OCI-LY7 (cell line): ENCODE measurements around the gene SLC15A5. TPM values are rescaled to one million over a fixed set of nuclear protein-coding genes. Genes with fewer than 3 reads are reported as not detected.

Experiments
- BruUV-seq: library from RNA; stranded (reverse); fragments of 400-500 nt; replicated peaks from 2 replicates; lab custom pipeline; 2021; lab: Mats Ljungman, UMichigan
- CTCF ChIA-PET: fragments of 300-600 bp; sonication (Branson Sonifier 250); formaldehyde crosslinking; loops from one replicate; lab custom pipeline; 2022; ENCODE audit warnings: antibody characterized with exemption; ENCODE audit not compliant: unreplicated experiment; lab: Charles Lee
- POLR2A ChIA-PET: fragments of 300-600 bp; sonication (Branson Sonifier 250); formaldehyde crosslinking; loops from one replicate; lab custom pipeline; 2022; ENCODE audit warnings: antibody characterized with exemption; lab: Charles Lee
- DNase-seq: peaks from one replicate; pipeline ENCODE4 v3.0.0-alpha.2; 2015; ENCODE audit warnings: low spot score
- H2AFZ ChIP-seq: fragments of 200-600 bp; sonication (generic), shearing (Covaris generic); 2 replicates; pipeline ENCODE4 v1.6.1; 2014; ENCODE audit warnings: mild to moderate bottlenecking, antibody characterized with exemption, low read length, moderate library complexity
- H3K27ac ChIP-seq: fragments of 200-600 bp; sonication (generic); 2 replicates; pipeline ENCODE4 v1.5.1; 2014; ENCODE audit warnings: mixed run types, low read depth, mild to moderate bottlenecking, moderate library complexity, low read length, inconsistent platforms; ENCODE audit not compliant: poor library complexity, severe bottlenecking
- H3K36me3 ChIP-seq: fragments of 200-600 bp; sonication (generic); 2 replicates; pipeline ENCODE4 v1.6.1; 2014; ENCODE audit warnings: mild to moderate bottlenecking, antibody characterized with exemption, low read length, moderate library complexity, mixed read lengths; ENCODE audit not compliant: insufficient read depth
- H3K4me1 ChIP-seq: fragments of 200-600 bp; sonication (generic); 2 replicates; pipeline ENCODE4 v1.5.1; 2014; ENCODE audit warnings: mild to moderate bottlenecking, low read length; ENCODE audit not compliant: insufficient read depth, poor library complexity, severe bottlenecking
- H3K4me2 ChIP-seq: fragments of 200-600 bp; sonication (generic); 2 replicates; pipeline ENCODE4 v1.6.1; 2014; ENCODE audit warnings: mild to moderate bottlenecking, low read length
- H3K4me3 ChIP-seq: fragments of 200-600 bp; sonication (generic); 2 replicates; pipeline ENCODE4 v1.5.1; 2014; ENCODE audit warnings: mild to moderate bottlenecking, low read depth, low read length; ENCODE audit not compliant: poor library complexity, severe bottlenecking
- H3K79me2 ChIP-seq: fragments of 200-600 bp; sonication (generic); 2 replicates; pipeline ENCODE4 v1.6.1; 2016; ENCODE audit warnings: low read depth, mild to moderate bottlenecking, low read length, moderate library complexity, mixed read lengths; ENCODE audit not compliant: insufficient read depth
- H3K9me2 ChIP-seq: fragments of 200-600 bp; sonication (generic); 2 replicates; pipeline ENCODE4 v1.6.1; 2016; ENCODE audit warnings: mild to moderate bottlenecking, low read length, mixed read lengths; ENCODE audit not compliant: insufficient read depth
- H3K9me3 ChIP-seq: fragments of 200-600 bp; sonication (generic); 2 replicates; pipeline ENCODE4 v1.6.1; 2014; ENCODE audit warnings: mild to moderate bottlenecking, mixed run types, low read length, mixed read lengths
- H4K20me1 ChIP-seq: fragments of 200-600 bp; sonication (generic); 2 replicates; pipeline ENCODE4 v1.6.1; 2014; ENCODE audit warnings: mild to moderate bottlenecking, antibody characterized with exemption, low read length, moderate library complexity, mixed read lengths; ENCODE audit not compliant: insufficient read depth
- CTCF ChIP-seq: fragments of 200-600 bp; sonication (generic); conservative IDR thresholded peaks from 2 replicates; pipeline ENCODE4 v1.5.1; 2014; ENCODE audit warnings: mild to moderate bottlenecking, antibody characterized with exemption, low read length, moderate library complexity, mixed read lengths
- EZH2phosphoT487 ChIP-seq: fragments of 200-600 bp; sonication (generic); IDR thresholded peaks from 2 replicates; pipeline ENCODE4 v1.6.1; 2018; ENCODE audit warnings: low read depth, borderline replicate concordance, mild to moderate bottlenecking, mixed run types, antibody characterized with exemption, low read length, moderate library complexity, mixed read lengths
- intact Hi-C: fragments of 100-400 bp; cut with micrococcal nuclease; formaldehyde crosslinking; loops from one replicate; pipeline ENCODE4 v1.10.0; 2022; ENCODE audit not compliant: unreplicated experiment
- total RNA-seq, 2 experiments: library from RNA; depleted of rRNA in 1 of 2; stranded (reverse); fragments of >200 nt in 1 of 2; shearing (Covaris generic) in 1 of 2; gene quantifications; 2 replicates each; pipeline ENCODE4 v1.2.3, GENCODE V29; 2014 to 2022

SLC15A5 gene
- total RNA-seq, 2 experiments from 2014 or later, result not detected

DNA sequence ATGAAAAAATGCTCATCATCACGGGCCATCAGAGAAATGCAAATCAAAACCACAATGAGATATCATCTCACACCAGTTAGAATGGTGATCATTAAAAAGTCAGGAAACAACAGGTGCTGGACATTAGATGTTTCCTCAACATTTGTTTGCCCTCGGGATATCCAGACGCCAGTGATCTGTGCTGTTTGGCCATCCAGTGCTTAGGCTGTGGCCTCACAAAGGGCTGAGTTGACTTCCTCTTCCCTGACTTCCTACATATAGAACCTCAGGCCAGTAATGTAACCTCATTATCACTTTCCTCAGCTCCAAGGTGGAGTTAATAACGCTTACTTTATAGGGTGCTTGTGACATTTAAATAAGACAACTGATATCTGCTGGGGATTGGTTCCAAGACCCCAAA is 51.8 kb downstream of the SLC15A5 start:
- intact Hi-C loops, result no loop called here
- no peak for TF ChIP-seq CTCF
- no peak for TF ChIP-seq EZH2phosphoT487
- H4K20me1 ChIP-seq, result no peaks in the 10 kb centered on the region
- ChIA-PET CTCF (no interaction called here), POLR2A (interaction anchor here (1.0 to 1.5 kb wide), 2 partner anchors 27 to 45 kb away, joined by 5 to 7 read pairs; no protein-coding TSS in a partner anchor)
- no peak overlapping the region for H3K4me3 ChIP-seq
- peak overlapping the region; percentile 84 for H2AFZ ChIP-seq
- H3K9me3 ChIP-seq, result 0 out of 2 replicates have a peak, but pooled peaks cover 4% of the 10 kb centered on the region
- peaks cover 14% of the 10 kb centered on the region for H3K4me1 ChIP-seq
- peak; percentile 23 for DNase-seq
- no TSS peak for BruUV-seq
- H3K4me2 ChIP-seq, result peak overlapping the region; percentile 28
- H3K36me3 ChIP-seq, result no peaks in the 10 kb centered on the region
- no peaks in the 10 kb centered on the region; the same call in 1 of the 2 replicates for H3K9me2 ChIP-seq
- no peaks in the 10 kb centered on the region for H3K79me2 ChIP-seq
- no peak overlapping the region for H3K27ac ChIP-seq

DNA sequence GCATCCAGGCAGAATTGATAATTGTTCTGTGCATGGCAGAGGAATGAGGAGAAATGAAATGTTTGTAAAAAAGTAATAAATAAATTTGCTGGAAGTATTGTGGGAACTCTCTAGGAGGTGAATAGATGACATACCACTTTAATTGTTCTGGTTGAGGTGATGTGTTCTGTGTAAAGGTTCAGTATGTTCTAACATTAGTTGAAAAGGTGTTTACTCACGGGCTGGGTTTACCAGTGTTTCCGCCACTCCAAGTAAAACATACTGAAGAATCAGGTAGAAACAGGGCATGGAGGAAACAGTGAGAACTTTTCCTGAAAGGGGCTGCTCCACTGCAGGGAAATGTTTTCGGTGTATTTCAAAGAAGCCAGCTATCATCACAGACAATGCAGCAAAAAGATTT is 53.3 kb downstream of the SLC15A5 start:
- peaks cover 14% of the 10 kb centered on the region for H3K4me1 ChIP-seq
- ChIA-PET POLR2A (no interaction called here), CTCF (no interaction called here)
- H3K27ac ChIP-seq, result no peak overlapping the region
- no peaks in the 10 kb centered on the region for H4K20me1 ChIP-seq
- H3K9me2 ChIP-seq, result no peaks in the 10 kb centered on the region
- no peak overlapping the region for H2AFZ ChIP-seq
- H3K4me3 ChIP-seq, result no peak overlapping the region
- 0 out of 2 replicates have a peak, but pooled peaks cover 4% of the 10 kb centered on the region for H3K9me3 ChIP-seq
- H3K36me3 ChIP-seq, result no peaks in the 10 kb centered on the region
- TF ChIP-seq EZH2phosphoT487 (no peak), CTCF (no peak)
- intact Hi-C loops, result no loop called here
- no peaks in the 10 kb centered on the region for H3K79me2 ChIP-seq
- BruUV-seq, result no TSS peak
- no peak overlapping the region for H3K4me2 ChIP-seq
- DNase-seq, result no peak

DNA sequence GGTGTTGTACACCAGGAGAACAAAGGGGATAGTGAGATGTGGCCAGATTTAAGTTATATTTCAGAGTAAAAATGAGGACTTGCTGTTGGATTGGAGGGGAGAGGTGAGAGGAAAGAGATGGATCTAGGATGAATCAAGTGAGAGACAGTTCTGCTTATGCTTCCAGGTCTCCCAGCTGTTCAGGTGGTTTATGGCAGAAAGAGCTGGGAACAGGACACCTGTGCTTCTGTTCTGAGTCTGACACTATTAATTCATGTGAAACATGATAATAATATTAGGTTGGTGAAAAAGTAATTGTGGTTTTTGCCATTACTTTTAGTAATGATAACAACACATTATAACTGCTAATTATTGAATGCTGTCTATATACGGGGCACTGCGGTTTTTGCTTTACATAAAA is 55.7 kb downstream of the SLC15A5 start:
- TF ChIP-seq CTCF, result no peak
- no peak for TF ChIP-seq EZH2phosphoT487
- 0 out of 2 replicates have a peak, but pooled peaks cover 4% of the 10 kb centered on the region for H3K9me3 ChIP-seq
- POLR2A ChIA-PET, result no interaction called here
- H3K36me3 ChIP-seq, result no peaks in the 10 kb centered on the region
- no peak for DNase-seq
- BruUV-seq, result no TSS peak
- no peaks in the 10 kb centered on the region for H3K9me2 ChIP-seq
- H3K4me3 ChIP-seq, result no peak overlapping the region
- H3K4me1 ChIP-seq, result peaks cover 14% of the 10 kb centered on the region
- H3K79me2 ChIP-seq, result no peaks in the 10 kb centered on the region
- CTCF ChIA-PET, result no interaction called here
- 0 out of 2 replicates have a peak overlapping the region, but pooled peaks have one; percentile 8 for H3K4me2 ChIP-seq
- H2AFZ ChIP-seq, result peak overlapping the region; percentile 39; the same call in 1 of the 2 replicates
- intact Hi-C loops, result no loop called here
- H4K20me1 ChIP-seq, result no peaks in the 10 kb centered on the region
- H3K27ac ChIP-seq, result no peak overlapping the region
